ENCODE results near the gene RCAN2.

GRCh38 chr6:46201702-46202101 is 289.5 kb downstream of the RCAN2 start:
- TF ChIP-seq CTCF (conservative IDR thresholded peaks at IDR 0.05; ENCODE audit: low read length), result no peak
- no peak for TF ChIP-seq EZH2phosphoT487 (IDR thresholded peaks at IDR 0.05; ENCODE audit: borderline replicate concordance, low read depth, low read length)

Measured in OCI-LY7 (cell line).